A204.1 (cell line): ENCODE results near the gene GRAMD1B.

Experiments used
- FAIRE-seq: peaks from 2 replicates; lab custom pipeline; 2012; peaks lifted over from hg19 to GRCh38; lab: Jason Lieb, UNC

Gene GRAMD1B

DNA sequence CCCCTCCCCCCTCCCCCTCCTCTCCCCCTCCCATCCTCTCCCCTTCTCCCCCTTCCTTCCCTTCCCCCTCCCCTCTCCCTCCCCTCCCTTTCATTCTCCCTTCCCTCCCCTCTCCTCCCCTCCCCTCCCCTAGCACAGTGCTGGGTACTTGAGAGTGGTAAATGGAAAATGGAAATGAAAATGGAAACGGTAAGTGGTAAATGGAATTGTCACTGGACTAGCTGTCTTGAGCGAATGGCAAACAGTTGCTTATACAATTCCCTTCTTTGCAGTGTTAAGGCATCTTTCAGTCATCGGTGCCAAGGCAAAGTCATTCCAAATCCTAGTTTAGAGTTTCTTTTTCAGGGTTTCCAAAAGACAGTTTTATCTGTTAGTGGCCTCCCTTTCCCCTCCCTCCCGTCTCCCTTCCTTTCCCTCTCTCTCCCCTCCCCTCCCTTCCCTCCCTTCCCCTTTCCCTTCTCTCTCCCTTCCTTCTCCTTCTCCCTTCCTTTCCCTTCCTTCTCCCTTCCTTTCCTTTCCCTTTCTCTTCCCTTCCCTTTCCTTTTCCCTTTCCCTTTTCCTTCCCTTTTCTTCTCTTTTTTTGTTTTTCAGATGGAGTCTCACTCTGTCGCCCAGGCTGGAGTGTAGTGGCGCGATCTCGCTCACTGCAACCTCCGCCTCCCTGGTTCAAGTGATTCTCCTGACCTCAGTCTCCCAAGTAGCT is 47.3 kb downstream of the GRAMD1B start:
- FAIRE-seq = no peak

DNA sequence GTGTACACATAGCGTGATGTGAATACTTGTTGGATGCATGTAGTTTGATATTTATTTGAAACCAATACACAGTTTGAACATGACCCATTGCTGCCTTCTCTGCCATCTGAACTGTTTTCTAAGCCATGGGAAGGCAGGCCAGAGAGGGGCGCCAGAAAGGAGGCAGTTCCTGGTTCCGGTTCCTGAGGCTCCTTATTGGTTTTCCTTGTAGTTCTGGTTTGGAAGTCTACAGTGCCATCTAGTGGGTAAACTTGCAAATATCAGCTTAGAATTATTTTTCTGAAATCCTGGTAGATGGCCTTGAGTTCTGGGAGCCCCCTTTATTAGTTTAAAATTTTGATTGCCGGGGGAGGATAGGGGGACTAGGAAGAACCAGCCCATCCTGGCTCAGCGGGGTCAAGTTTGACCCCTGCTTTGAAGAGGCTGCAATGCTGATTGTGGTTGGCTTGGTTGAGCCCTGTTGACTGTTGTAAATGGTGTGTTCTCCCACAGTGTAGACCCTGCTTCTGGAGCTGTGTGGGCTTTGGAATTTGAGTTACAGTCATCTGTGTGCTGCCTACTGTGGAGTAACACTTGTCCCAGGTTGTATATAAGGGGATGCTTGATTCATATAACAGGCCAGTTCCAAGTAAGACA is 48.4 kb downstream of the GRAMD1B start:
- FAIRE-seq = peak; percentile 96

DNA sequence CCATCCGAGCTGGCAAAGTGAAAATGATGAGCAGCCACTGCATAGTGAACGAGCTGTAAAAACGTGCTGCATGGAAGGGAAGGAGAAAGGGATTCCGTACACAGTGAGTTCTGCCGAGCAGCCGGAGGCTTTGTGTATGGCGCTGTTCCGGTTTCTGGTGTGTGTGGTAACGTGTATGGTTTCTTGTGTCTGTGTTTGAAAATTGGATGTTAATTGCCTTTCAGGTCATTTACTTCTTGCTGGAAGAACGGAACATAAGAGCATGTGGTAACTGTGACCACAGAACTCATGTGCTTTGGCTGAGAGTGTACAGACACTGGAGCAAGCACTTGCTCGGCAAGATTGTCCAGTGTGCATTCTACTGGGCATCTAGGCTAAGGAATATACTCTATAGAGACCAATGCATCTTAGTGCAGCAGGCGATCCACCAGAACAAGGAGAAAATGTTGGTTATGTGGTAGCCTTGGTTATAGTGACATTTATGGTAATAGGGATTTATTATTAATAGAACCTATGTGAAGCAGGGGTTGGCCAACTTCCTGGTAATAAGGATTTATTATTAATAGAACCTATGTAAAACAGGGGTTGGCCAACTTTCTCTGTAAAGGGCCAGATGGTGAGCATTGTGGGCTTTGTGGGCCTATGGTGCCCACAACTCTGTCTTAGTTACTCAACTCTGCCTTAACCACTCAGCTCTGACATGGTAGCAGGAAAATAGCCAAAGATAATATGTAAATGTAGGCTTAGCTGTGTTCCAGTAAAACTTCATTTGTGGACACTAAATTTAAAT is 49.2 kb downstream of the GRAMD1B start:
- no peak for FAIRE-seq

DNA sequence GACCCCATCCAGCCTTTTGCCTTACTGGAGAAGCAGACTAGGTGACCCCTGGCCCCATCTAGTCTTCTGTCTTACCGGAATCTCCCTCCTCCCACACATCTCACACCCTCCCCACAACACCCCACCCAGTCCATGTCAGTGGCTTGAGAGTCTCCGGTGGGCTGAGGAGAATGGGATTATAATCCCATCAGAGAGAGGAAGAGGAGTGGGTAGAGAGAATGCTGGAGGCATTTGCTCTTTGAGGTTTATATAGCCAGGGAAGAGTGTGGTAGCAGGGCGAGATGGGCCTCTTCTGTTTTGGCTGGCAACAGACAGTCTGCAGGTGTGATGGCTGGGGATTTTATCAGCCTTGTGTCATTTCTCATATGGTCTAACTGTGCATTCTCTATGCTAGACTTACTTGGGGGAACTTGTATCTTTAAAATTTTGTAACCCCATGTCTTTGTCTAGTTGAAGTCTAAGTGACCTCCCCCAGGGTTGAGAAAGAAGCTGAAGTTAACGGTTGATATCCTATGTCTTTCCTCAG is 50.3 kb downstream of the GRAMD1B start:
- no peak for FAIRE-seq

DNA sequence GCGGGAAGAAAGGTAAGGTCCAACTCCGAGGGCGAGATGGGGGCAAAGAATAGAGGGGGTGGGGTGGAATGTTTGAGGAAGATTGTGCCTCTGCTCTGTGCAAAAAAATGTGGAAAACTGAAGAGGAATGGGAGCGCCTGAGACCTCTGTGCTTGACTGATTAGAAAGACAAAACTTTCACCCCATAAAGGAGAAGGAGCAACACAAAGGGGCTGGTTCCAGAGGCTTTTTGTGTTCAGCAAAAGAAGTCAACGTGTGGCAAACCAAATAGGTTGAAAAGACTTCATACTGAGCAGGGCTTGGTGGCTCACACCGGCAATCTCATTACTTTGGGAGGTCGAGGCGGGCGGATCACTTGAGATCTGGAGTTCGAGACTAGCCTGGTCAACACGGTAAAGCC is 50.8 kb downstream of the GRAMD1B start:
- FAIRE-seq = no peak

DNA sequence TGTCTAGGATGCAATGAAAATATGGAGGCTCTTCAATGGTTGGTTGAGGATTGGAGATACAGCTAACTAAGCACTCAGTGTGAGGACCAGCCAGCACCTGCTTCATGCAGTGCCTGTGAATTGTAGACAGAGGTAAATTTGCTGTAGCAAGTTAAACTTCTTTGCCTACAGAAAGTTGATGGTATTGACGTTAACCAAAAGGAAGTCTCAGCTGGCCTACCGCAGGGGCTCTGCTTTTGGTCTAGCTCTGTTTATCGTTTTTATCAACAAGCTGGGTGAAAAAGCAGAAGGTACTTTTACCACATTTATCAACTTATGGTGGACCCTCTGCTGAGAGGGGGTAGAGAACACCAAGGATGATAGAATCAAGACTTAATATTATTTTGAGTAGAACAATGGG is 51.6 kb downstream of the GRAMD1B start:
- no peak for FAIRE-seq

DNA sequence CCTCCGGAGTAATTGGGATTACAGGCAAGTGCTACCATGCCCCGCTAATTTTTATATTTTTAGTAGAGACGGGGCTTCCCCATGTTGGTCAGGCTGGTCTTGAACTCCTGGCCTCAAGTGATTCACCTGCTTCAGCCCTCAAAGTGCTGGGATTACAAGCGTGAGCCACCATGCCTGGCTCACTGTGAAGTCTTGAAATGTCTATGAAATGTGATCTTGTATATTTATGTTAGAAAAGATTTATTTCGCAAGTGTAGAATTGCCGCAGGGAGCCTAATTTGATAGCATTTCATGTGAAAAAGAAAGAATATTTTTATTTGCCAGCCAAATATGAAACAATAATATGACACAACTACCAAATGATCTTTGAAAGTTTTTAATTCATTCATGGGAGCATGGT is 52.1 kb downstream of the GRAMD1B start:
- FAIRE-seq = no peak

DNA sequence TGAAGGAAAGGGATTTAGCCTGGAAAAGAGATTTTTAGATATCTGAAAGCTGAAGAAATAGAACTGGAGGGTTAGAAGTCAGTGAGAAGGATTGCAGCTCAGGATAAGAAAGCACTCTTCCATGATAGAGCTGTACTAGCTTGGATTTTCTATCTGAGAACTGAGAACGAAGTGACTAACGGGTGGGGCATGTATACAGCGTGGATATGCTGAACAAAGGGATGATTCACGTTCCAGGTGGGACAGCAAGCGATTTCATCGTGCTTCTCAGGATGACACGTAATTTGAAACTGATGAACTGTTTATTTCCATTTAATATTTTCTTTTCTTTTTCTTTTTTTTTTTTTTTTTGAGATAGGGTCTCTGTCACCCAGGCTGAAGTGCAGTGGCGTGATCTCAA is 53.0 kb downstream of the GRAMD1B start:
- FAIRE-seq = no peak

DNA sequence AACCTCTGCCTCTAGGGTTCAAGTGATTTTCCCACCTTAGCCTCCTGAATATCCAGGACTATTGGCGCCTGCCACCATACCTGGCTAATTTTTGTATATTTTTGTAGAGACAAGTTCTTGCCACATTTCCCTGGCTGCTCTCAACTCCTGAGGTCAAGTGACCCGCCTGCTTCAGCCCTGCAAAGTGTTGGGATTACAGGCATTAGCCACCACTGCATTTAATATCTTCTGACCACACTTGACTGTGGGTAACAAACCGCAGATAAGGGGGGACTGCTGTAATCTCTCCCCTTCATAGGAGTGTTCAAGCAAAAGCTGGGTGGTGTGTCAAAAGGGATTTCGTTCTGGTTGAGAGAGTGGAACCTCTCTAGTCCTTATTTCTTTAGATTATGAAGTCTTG is 53.4 kb downstream of the GRAMD1B start:
- no peak for FAIRE-seq

DNA sequence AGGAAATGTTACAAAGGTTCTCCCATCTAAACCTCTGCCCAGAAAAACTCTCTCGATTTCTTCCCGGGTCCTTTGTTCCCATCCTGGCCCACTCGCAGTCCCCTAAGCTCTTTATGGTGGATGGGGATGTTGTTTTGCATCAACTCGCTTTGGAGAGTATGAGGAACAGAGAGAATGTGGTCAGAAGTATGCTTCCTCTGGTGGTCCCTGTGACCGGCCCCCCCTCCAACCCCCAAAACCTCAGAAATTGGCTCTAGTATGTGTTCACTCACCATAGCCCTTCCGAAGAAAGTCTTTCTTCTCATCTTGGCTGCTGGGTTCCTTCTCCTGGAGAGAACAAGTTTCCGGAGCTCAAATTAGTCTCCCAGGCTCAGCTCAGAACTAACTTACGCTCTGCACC is 54.4 kb downstream of the GRAMD1B start:
- FAIRE-seq = no peak

DNA sequence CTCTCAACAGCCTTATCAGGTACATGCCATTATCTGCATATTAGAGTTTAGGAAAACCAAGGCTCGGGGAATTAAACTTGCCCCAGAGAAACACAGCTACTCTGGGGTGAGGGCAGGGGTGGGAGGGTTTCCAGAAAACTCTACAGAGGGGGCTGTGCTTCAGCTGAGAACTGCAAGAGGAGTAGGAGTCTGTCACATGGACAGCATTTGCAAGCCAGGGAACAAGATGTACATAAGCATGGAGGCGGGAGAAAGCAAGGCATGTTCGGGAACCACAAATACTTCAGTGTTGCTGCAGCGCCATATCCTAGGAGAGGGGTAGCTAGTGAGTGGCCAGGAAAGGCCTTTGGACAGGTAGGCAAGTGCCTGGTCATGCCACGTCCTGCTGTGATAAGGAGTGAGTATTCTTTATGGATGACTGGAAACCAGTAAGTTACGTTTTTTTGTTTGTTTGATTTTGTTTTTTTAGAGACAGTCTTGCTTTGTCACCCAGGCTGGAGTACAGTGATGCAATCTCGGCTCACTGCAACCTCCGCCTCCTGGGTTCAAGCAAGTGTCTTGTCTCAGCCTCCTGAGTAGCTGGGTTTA is 57.2 kb downstream of the GRAMD1B start:
- no peak for FAIRE-seq

DNA sequence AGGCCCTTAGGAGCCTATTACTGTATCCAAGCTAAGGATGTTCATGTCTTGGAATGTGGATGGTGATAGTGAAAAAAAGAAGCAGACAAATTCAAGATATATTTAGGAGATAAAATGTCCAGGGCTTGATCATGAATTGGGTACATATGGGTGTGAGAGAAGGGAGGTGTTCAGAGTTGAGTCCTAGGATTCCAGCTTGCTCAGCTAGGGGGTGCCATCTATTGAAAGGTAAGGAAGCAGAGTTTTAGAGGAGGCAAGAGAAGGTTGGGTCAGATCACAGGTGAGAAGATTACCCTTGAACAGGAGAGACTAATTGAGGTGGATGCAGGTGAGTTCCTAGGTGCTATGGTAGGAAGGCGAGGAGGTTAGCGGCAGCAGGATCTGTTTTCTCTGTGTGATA is 60.5 kb downstream of the GRAMD1B start:
- FAIRE-seq = no peak

DNA sequence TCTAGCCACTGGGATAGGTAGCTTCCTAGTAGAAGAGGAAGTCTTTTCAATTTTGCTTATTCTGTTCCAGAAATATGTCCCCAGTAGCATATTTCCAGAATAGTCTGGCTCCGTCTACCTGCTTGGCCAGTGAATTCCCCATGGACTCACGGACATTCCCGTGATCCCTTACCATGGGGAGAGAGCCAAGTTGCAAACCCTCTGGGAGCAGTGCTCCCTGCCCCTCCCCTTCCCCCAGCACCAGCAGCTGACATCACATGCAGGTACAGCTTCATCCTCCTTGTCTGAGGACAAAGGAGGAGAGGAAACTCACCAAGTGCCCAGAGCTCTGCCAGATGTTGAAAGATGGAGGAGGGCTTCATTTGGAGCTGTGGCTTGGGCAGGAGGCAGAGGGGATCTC is 61.2 kb downstream of the GRAMD1B start:
- no peak for FAIRE-seq

DNA sequence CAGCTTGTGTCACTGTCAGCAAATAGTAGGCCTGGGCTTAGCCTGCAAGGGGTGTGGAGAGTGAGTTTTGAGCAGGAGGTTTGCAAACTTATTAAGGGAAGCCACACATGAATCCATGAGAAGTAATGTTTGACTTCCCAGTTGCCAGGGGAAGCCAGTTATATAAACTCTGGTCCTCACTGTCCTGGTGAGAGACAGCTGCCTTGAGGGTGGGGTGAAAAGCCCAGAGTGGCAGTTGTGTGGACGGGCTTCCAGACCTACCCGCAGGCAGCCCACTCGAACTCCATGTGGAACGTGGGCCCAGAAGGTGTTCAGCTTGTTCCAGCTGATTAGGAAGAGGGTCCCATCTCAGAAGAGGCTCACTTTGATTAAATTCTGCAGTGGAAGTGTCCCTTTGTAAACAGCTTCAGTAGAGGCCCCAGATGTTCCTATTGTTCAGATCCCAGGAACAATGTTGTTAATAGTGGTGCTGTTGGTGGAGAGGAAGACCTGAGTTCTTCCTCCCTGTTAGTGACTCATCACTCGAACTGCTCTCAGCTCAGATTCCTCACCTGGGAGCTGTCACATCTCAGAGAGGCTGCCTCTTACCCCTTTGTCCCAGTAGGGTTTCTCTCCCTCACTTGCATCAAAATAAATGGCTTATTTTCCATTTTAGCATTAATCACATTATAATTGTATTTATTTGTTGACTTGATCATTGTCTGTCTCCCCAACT is 63.4 kb downstream of the GRAMD1B start:
- no peak for FAIRE-seq

DNA sequence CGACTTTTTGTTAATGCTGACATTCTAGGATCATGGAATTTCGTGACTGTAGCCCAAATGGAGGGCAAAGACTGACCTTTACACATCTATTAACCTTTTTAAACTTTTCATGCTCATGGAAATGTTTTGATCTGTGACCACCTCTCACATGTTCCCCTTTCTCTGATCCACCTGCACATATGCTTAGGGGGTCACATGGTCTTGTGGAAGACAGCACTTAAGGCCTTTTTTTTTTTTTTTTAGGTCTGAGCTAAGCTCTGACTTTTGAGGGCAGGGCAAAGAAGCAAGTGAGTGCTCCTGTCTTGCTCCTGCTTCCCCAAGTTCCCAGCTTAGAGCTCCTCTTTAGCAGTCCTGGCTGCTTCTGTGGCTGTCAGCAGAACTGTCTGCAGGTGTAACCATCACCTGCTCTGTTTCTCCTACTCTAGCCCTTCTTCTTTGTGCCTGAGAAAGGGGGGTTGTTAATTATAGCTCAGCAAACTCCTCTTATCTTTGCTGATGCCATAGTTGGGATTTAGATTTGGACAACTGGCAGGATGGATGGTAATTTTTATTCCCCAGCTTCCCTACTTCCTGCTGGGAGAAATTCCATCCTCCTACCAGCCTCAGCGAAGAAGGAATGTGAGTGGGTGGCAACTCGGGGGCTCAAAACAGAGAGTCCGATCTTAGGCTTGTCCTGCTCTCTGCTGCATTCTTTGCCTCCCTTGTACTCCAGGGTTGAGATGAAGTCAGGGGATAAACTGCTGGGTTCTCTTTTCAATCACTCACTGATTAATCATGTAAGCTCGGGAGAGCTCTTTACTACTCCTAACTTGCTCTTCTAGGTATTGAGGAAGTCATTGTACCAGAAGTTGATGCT is 64.4 kb downstream of the GRAMD1B start:
- FAIRE-seq = no peak

DNA sequence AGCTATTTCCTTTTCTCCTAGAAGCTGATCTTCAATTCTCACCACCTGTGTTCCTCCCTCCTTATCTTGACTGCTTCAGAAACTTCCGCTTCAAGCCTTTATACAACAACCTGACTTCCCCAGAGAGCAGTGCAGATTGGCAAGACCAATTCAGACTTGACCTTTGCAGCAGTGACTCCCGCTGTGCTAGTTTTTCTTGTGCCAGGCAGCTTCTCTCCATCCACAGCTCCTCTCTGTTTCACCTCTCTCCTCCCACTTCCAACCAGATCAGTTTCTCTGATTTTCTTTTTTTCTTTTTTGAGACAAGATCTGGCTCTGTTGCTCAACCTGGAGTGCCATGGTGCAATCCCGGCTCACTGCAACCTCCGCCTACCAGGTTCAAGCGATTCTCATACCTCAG is 74.3 kb downstream of the GRAMD1B start:
- no peak for FAIRE-seq

DNA sequence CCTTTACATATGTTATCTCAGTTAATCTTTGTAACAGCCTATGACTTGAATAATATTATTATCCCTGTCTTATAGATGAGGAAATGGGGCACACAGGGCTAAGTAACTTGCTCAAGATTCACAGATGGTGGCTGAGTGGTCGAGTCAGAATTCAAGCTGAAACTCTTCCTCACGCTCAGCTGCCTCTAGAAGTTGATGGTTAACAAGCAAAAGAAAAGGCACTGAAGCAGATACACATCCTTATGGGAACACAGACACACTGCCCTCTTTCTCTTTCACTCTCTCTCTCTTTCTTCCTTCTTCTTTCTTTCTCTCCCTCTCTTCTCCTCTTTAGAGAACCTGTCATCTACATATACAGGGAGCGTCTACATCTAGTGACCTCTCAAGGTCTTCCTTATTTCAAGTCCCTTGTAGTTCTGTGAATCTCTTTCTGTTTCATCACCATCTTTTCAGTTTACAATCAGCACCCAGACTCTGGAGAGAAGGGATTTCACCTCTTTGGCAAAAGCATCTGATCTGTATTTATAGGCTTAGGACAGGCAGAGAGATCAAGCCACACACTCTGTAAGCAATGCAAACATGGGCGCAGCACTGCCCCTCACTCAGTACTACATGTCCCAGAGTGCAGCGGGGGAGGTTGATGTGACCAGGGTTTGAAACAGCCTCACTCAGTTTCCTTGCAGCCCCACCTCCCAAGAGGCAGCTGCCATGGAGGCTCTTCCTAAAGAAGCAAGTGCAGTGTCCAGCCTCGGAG is 75.7 kb downstream of the GRAMD1B start:
- no peak for FAIRE-seq

DNA sequence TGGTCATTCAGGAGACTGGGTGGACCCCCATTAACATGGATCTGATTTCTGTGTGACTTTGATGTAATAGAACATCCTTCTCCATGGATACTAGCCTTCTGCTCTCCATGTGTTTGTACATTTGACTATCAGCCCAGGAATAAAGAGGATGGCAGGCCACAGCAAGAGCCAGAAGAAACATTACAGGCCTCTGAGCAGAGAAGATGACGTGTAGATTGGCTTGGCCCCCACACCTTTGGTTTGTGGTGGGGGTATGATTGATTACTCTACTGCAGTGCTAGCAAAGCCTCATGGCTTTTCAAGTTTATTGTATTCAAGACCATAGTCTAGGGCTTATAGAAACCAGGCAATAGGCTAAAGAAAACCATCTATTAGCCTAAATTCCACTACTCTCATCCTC is 77.0 kb downstream of the GRAMD1B start:
- FAIRE-seq = no peak

DNA sequence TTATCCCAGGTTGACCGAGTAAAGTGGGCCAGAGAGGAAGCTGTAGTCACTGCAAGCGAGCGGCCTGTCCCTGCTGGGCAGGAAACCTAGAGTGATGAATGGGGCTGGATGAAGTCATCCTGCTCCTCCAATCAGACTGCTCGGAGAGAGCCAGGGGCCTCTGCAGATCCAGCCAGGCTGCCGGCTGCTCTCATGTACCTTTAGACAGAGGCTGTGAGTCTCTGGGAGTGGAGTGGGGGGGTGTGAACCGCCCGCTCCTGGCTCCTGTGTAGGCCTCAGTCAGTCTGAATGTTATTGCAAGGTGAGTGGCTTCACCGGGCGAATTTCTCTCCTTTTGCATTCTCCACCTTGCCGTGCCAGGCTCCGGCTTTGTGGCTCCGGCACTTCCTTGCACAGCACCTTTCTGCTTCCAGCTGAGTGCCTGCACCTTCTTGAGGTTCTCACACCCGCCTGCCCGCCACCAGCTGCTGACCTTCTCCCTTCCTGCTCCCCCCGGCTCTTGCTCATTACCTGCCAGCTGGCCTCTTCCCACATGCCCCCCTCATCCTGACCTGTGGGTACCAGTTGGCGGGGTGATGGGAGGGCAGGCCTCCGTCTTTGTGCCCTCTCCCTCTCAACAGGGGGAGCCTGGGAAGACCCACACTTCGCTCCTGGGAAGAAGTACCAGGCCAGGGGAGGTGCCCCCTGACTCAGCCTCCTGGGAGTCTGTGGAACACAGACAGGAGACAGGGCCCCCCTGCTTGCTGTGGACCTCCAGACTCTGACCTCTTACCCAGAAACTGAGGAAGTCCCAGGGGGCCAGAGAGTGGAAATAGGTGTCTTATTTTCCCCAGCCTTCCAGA is 79.9 kb downstream of the GRAMD1B start:
- no peak for FAIRE-seq

DNA sequence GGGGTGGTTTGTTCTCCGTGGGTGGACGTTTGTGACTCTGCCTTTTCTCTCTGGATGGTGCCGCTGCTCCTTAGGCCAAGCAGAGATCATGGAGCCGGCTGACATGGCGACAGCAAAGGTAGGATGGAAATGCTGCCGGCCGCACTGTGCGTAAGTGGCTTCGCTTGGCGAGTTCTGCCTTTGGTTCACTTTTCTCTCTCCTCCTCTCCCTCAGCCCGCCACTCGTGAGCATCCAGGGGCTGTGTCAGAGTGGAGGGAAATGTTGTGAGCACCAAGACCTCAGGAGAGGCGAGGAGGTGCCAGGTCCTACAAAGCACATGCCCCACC is 80.5 kb downstream of the GRAMD1B start:
- FAIRE-seq = no peak
